ENCODE results near the gene SCN2B. TPM values are rescaled to one million over a fixed set of nuclear protein-coding genes. Genes with fewer than 3 reads are reported as not detected.
A peak's percentile ranks its signal among the peaks of the same experiment; 100 is the strongest.

SCN2B gene
- total RNA-seq, 2 donors from 2014 or later = 3.4 to 8.2 TPM

DNA sequence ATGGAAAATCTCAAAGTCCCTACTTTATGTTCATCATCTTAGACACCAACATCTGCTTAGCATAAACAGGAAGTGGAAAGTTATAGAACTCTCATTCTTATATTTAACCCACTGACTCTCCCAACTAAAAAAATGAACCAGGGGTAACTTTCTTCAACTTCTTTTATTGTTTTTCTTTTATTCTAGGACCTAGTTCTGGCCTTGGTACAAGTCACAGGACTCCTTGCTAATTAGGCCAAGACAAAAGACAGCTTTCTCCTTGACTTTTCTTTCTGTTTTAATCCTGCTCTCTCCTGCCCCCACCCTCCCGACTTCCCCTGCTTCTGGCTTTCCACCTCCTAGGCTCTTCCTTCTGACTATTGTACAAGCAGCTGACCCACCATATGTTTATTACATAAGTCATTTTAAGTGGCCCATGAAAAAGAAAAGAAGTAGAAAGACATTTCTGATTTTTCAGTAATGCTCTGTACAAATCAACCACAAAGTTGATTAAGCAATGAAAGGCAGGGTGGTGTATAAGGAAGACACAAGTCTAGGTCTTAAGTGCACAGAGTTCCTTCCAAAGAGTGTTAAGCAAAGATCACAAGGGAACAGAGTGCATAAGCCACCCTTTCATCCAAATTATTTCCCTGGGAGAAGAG lies 30.1 kb upstream of the SCN2B start:
- TF ChIP-seq, protein P1, sequence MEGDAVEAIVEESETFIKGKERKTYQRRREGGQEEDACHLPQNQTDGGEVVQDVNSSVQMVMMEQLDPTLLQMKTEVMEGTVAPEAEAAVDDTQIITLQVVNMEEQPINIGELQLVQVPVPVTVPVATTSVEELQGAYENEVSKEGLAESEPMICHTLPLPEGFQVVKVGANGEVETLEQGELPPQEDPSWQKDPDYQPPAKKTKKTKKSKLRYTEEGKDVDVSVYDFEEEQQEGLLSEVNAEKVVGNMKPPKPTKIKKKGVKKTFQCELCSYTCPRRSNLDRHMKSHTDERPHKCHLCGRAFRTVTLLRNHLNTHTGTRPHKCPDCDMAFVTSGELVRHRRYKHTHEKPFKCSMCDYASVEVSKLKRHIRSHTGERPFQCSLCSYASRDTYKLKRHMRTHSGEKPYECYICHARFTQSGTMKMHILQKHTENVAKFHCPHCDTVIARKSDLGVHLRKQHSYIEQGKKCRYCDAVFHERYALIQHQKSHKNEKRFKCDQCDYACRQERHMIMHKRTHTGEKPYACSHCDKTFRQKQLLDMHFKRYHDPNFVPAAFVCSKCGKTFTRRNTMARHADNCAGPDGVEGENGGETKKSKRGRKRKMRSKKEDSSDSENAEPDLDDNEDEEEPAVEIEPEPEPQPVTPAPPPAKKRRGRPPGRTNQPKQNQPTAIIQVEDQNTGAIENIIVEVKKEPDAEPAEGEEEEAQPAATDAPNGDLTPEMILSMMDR (IDR thresholded peaks at IDR 0.05) = no peak
- peak overlapping the region in 1 of 2 donors; percentile 5 for H3K27ac ChIP-seq
- peaks cover 0 to 14% of the 10 kb centered on the region in 2 donors for H3K4me1 ChIP-seq
- no peaks in the 10 kb centered on the region for H3K27me3 ChIP-seq
- no peak for DNase-seq (ENCODE audit: low spot score)
- H3K36me3 ChIP-seq = no peaks in the 10 kb centered on the region
- no peak overlapping the region for H3K4me3 ChIP-seq
- no peaks in the 10 kb centered on the region for H3K9me3 ChIP-seq

DNA sequence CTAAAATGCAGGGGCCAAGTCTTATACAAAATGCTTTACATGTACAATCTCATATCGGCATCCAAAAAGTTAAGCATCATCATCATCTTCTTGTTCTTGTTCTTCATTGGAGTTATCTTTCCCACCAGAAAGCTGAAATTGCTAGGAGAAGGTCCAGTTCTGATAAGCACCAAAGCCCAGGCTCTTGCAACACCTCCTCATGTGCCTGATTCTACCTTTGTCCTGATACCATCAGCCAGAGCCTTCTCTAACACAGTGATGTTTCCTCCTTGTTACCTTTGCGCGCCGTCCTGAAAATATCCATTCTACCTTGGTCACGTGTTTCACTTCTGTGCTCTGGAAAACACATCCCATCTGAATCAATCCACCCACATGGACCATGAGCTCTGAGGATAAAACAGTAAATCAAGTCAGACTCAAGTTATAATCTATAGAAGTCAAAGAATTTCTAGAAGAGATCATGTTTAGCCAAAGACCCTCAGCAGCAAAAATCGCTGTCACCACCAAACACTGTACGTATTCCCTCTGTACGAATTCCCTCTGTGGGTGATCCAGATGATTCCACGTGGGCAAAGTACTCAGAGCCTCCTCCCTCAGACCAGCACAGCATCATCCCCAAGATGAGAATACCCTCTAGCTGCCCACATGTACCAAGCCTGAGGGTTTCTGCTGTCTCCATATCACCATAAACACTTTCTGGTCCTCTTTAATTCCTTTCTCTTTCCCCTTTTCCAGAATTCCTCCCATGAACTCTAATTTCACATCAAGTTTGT lies 29.4 kb upstream of the SCN2B start:
- Histone ChIP-seq H3K36me3 (no peaks in the 10 kb centered on the region), H3K9me3 (no peaks in the 10 kb centered on the region), H3K27me3 (no peaks in the 10 kb centered on the region), H3K27ac (peak overlapping the region in 1 of 2 donors; percentile 5), H3K4me3 (no peak overlapping the region), H3K4me1 (peaks cover 0 to 6% of the 10 kb centered on the region in 2 donors)
- TF ChIP-seq, protein P1 (IDR thresholded peaks at IDR 0.05) = no peak
- no peak for DNase-seq (ENCODE audit: low spot score)

DNA sequence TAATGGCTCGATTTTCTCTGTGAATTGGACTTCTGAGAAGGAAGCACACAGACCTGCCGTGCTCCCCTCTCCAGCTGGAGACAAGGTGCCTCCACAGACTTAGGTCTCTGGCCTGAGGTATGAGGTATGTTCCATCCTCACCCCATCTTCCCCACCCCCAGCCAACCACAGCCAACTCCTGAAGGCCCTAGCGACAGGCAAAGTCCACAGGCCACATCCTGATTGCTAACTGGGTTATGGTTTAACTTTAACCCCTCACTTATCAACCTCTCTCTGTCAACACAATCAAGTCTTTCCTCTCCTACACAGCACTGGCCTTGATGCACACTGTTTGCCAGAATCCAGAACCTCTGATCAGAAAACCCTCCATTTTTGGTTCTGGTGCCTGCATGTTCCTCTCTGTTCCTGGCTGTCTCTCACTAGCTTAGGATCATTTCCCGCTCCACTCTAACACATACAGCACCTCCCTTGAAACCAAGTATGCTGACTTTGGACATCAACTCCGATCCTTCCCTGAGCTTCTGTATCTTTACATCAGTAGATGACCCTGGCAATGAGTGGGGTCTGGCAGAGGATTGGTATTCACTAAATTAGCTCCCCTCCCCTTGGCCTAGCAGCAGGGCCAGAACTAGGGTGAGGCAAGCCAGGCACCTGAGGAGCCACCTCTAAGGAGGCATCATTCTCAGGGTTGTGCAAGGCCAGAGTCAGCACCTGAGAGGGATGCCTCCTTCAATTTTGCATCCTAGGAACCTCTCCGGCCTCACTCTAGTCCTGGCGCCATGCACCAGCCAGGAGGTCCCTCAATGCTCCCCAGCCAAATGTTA lies 26.4 kb upstream of the SCN2B start:
- TF ChIP-seq, protein P1 (IDR thresholded peaks at IDR 0.05) = no peak
- Histone ChIP-seq H3K4me3 (no peak overlapping the region), H3K27me3 (no peaks in the 10 kb centered on the region), H3K9me3 (no peaks in the 10 kb centered on the region), H3K4me1 (peaks cover 0 to 5% of the 10 kb centered on the region in 2 donors), H3K36me3 (no peaks in the 10 kb centered on the region), H3K27ac (no peak overlapping the region)
- no peak for DNase-seq (ENCODE audit: low spot score)

DNA sequence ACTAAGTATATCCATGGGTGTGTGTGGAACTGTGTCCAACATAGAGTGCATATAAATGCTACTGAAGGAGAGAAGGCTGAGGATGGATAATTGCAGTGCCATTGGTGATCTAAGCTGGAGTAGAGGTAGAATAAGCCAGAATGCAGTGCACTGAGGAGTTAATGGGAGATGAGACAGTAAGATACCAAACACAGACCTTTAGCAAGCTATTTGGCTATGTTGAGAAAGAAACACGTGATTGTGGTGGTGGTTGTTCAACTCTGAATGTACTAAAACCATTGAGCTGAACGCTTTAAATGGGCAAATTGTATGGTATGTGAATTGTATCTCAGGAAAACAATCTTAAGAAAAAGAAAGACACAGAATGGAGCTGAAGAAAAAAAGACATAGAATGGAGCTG lies 25.5 kb upstream of the SCN2B start:
- no peaks in the 10 kb centered on the region for H3K27me3 ChIP-seq
- no peak overlapping the region for H3K27ac ChIP-seq
- H3K36me3 ChIP-seq = no peaks in the 10 kb centered on the region
- DNase-seq (ENCODE audit: low spot score) = no peak
- H3K4me3 ChIP-seq = no peak overlapping the region
- H3K9me3 ChIP-seq = no peaks in the 10 kb centered on the region
- H3K4me1 ChIP-seq = peaks cover 0 to 5% of the 10 kb centered on the region in 2 donors
- TF ChIP-seq, protein P1 (IDR thresholded peaks at IDR 0.05) = no peak

DNA sequence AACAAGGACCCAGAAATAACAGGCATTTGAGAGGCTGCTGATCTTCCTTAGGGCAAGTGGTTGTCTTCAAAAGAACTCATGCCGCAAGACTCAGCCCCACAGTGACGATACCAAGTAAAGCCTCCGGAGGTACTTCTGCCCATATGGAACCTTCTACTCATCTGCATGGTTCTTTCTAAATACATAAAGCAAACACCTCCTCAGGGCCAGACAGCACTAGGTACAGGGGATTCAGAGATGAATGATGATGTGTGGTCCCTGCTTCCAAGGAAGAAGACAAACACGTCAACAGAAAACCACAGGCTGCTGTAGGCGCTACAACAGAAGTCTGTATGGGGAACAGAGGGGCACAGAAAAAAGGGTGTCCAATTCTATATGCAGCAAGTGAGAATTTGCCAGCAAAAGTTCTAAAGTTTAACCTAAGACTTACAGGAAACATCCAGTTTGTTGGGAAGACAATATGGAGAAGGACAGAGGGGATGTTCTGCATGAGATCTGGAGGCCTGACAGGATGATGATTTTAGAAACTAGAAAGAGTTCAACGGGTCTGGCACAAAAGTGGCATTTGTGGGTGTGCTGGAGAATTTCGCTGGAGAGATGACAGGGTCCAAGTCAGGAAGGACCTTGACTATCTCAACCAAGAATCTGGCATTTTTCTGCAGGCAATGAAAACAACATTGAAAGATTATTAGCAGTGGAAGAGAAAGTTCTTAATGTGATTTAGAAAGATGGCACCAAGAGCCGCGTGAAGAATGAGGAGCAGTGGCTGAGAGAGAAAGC lies 24.7 kb upstream of the SCN2B start:
- TF ChIP-seq, protein P1 (IDR thresholded peaks at IDR 0.05) = no peak
- Histone ChIP-seq H3K4me3 (no peak overlapping the region), H3K27ac (no peak overlapping the region), H3K27me3 (no peaks in the 10 kb centered on the region), H3K9me3 (no peaks in the 10 kb centered on the region), H3K36me3 (no peaks in the 10 kb centered on the region), H3K4me1 (peaks cover 0 to 5% of the 10 kb centered on the region in 2 donors)
- DNase-seq (ENCODE audit: low spot score) = no peak

Measured in right atrium auricular region (tissue), 2 donors.